ENCODE data around the gene SLC35D1.
A peak's percentile ranks its signal among the peaks of the same experiment; 100 is the strongest.
"Not testable (repeated sequence)": the region's sequence is repeated elsewhere in the genome, so short reads cannot be mapped to it uniquely, and the experiment has no call there.

Gene SLC35D1

GRCh38 chr1:66982561-66983260 lies 71.2 kb downstream of the SLC35D1 start:
- DNase-seq = no peak

GRCh38 chr1:66981679-66982078 lies 72.3 kb downstream of the SLC35D1 start:
- DNase-seq = peak; percentile 29

- no peak for DNase-seq
These were observed 73.1 kb downstream of the SLC35D1 start for GRCh38 chr1:66980745-66981367.

GRCh38 chr1:66979621-66980020 lies 74.3 kb downstream of the SLC35D1 start:
- not testable (repeated sequence) for DNase-seq

- no peak for DNase-seq
These were observed 75.7 kb downstream of the SLC35D1 start for GRCh38 chr1:66978201-66978600.

GRCh38 chr1:66968574-66968973 lies 85.4 kb downstream of the SLC35D1 start:
- no peak for DNase-seq

GRCh38 chr1:66966188-66966873 lies 87.6 kb downstream of the SLC35D1 start:
- not testable (repeated sequence) for DNase-seq

- no peak for DNase-seq
These were observed 96.0 kb downstream of the SLC35D1 start for GRCh38 chr1:66957938-66958337.

- no peak for DNase-seq
These were observed 99.7 kb downstream of the SLC35D1 start for GRCh38 chr1:66954208-66954607.

GRCh38 chr1:66951513-66951912 lies 102.4 kb downstream of the SLC35D1 start:
- DNase-seq = no peak

Measured in effector CD4-positive, alpha-beta T cell (primary cell).